OCI-LY3 (cell line): ENCODE data around the gene LACRT.

Source experiments
- H2AFZ ChIP-seq: fragments of 200-600, 300-600 bp; shearing (Covaris generic); 2 replicates; pipeline ENCODE4 v1.6.0; 2014; ENCODE audit warnings: antibody characterized with exemption, low read depth, low read length
- H3K27ac ChIP-seq: fragments of 200-600, 300-600 bp; sonication (generic); 2 replicates; pipeline ENCODE4 v1.5.1; 2014; ENCODE audit warnings: mild to moderate bottlenecking, low read length, moderate library complexity, mixed read lengths
- H3K27me3 ChIP-seq: fragments of 200-600, 300-600 bp; sonication (generic); 2 replicates; pipeline ENCODE4 v1.6.1; 2014; ENCODE audit warnings: low read depth, low read length, mixed read lengths
- H3K36me3 ChIP-seq: fragments of 200-600, 300-600 bp; sonication (generic); replicated peaks from 2 replicates; pipeline ENCODE3; 2014; ENCODE audit warnings: low read depth, low read length, mixed read lengths
- H3K4me1 ChIP-seq: fragments of 300-600, 200-600 bp; sonication (generic); 2 replicates; pipeline ENCODE4 v1.6.1; 2014; ENCODE audit warnings: low read length, mixed read lengths
- H3K4me2 ChIP-seq: fragments of 200-600, 300-600 bp; sonication (generic); 2 replicates; pipeline ENCODE4 v1.6.1; 2014; ENCODE audit warnings: low read length, mixed read lengths
- H3K4me3 ChIP-seq: fragments of 300-600, 200-600 bp; sonication (generic); 2 replicates; pipeline ENCODE4 v1.5.1; 2014; ENCODE audit warnings: antibody characterized with exemption, mild to moderate bottlenecking, low read length, moderate library complexity
- H3K79me2 ChIP-seq: fragments of 300-600, 200-600 bp; shearing (Covaris generic); 2 replicates; pipeline ENCODE4 v1.6.1; 2014; ENCODE audit warnings: mild to moderate bottlenecking, low read length, mixed read lengths
- H3K9ac ChIP-seq: fragments of 300-600, 200-600 bp; shearing (Covaris generic); 2 replicates; pipeline ENCODE4 v1.6.0; 2014; ENCODE audit warnings: mild to moderate bottlenecking, low read length, moderate library complexity
- H3K9me3 ChIP-seq: fragments of 200-600, 300-600 bp; shearing (Covaris generic); 2 replicates; pipeline ENCODE4 v1.6.1; 2014; ENCODE audit warnings: low read length, mixed read lengths; ENCODE audit not compliant: insufficient read depth
- H4K20me1 ChIP-seq: fragments of 200-600, 300-600 bp; sonication (generic); 2 replicates; pipeline ENCODE4 v1.6.1; 2016; ENCODE audit warnings: low read length, mixed read lengths; ENCODE audit not compliant: insufficient read depth
- EZH2phosphoT487 ChIP-seq: fragments of 200-600 bp; shearing (Covaris generic); IDR thresholded peaks from 2 replicates; pipeline ENCODE4 v1.6.1; 2018; ENCODE audit warnings: antibody characterized with exemption, mixed run types, low read depth
- TF ChIP-seq, protein P1 (sequence below): fragments of 200-600, 300-600 bp; sonication (generic); IDR thresholded peaks from 2 replicates; pipeline ENCODE4 v1.5.1; 2014; ENCODE audit warnings: antibody characterized with exemption, low read length, low read depth

Gene LACRT

DNA sequence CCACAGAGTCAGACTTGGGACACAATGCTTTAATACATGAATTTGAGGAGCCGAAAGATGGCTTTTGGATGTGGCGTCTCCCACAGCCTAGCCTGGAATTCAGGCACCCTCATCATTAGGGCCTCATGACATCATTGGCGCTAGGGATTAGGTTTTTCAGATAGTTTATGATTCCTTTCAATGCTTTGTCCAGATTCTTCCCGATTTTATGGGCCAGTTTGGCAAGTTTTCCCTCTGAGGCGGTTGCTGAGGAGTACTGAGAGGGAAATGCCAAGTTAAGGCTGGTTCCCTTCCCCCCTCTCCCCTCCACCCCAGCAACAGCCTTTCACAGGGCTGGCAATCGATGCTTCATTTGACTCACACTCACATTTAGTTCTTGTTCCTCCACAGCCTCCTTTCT, 26.5 kb downstream of the LACRT start:
- H3K9me3 ChIP-seq, result no peaks in the 10 kb centered on the region
- TF ChIP-seq, protein P1, sequence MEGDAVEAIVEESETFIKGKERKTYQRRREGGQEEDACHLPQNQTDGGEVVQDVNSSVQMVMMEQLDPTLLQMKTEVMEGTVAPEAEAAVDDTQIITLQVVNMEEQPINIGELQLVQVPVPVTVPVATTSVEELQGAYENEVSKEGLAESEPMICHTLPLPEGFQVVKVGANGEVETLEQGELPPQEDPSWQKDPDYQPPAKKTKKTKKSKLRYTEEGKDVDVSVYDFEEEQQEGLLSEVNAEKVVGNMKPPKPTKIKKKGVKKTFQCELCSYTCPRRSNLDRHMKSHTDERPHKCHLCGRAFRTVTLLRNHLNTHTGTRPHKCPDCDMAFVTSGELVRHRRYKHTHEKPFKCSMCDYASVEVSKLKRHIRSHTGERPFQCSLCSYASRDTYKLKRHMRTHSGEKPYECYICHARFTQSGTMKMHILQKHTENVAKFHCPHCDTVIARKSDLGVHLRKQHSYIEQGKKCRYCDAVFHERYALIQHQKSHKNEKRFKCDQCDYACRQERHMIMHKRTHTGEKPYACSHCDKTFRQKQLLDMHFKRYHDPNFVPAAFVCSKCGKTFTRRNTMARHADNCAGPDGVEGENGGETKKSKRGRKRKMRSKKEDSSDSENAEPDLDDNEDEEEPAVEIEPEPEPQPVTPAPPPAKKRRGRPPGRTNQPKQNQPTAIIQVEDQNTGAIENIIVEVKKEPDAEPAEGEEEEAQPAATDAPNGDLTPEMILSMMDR, result no peak
- no peak for TF ChIP-seq EZH2phosphoT487
- no peaks in the 10 kb centered on the region for H4K20me1 ChIP-seq
- H3K4me2 ChIP-seq, result no peak overlapping the region
- H3K9ac ChIP-seq, result no peak overlapping the region
- H3K36me3 ChIP-seq, result no peaks in the 10 kb centered on the region
- H3K79me2 ChIP-seq, result no peaks in the 10 kb centered on the region
- H3K27me3 ChIP-seq, result peaks cover 31% of the 10 kb centered on the region
- no peak overlapping the region for H2AFZ ChIP-seq
- no peaks in the 10 kb centered on the region for H3K4me1 ChIP-seq
- no peak overlapping the region for H3K27ac ChIP-seq
- no peak overlapping the region for H3K4me3 ChIP-seq

DNA sequence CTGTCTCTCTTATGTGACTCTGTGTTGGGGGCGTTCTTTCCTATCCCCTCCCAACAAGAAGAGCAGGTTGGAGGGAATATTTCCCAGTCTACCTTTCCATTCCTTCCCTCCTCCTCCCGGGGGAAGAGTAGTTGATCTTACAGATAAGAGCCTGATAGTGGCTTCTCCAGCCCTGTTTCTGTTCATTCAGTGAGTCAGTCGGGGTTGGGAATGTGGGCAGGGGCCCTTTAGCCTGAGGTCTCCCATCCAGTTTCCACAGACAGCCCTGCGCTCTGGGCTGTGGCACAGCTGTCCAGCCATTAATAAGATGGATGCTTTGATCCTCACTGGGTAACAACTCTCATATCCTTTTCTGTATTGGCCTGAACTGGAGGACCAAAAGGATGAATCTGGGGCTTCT, 28.1 kb downstream of the LACRT start:
- Histone ChIP-seq H3K79me2 (no peaks in the 10 kb centered on the region), H2AFZ (no peak overlapping the region), H3K9ac (no peak overlapping the region), H3K9me3 (no peaks in the 10 kb centered on the region), H3K27me3 (peaks cover 31% of the 10 kb centered on the region), H3K36me3 (no peaks in the 10 kb centered on the region), H3K4me2 (no peak overlapping the region), H3K4me3 (no peak overlapping the region), H4K20me1 (no peaks in the 10 kb centered on the region), H3K27ac (no peak overlapping the region), H3K4me1 (0 out of 2 replicates have a peak, but pooled peaks cover 3% of the 10 kb centered on the region)
- TF ChIP-seq EZH2phosphoT487, result no peak
- TF ChIP-seq, protein P1, result no peak

DNA sequence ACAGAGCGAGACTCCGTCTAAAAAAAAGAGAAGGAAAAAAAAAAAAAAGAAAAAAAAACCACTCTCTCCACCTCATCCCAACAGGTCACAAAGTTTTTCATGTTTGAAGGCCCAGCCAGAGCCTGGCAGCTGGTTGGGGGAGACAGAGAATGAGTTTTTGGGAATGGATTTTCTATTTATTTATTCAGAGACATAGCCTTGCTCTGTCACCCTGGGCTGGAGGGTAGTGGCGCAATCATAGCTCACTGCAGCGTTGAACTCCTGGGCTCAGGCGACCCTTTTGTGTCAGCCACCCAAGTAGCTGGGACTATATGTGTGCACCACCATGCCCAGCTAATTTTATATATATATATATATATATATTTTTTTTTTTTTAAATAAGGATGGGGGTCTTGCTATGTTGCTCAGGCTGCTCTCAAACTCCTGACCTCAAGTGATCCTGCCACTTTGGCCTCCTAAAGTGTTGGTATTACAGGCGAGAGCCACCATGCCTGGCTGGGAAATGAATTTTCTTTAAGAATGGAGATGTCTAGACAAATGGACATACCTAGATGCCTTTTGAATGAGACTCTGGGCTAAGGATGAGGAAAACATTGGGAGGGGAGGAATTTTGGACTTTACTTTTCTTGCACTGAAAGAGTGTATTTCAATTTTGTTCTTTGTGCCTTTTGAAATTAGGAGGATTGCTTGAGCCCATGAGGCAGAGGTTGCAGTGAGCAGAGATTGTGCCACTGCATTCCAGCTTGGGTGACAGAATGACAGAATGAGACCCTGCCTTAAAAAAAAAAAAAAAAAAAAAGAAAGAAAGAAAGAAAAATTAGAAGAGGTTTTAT, 29.3 kb downstream of the LACRT start:
- Histone ChIP-seq H3K36me3 (no peaks in the 10 kb centered on the region), H3K4me2 (no peak overlapping the region), H2AFZ (no peak overlapping the region), H3K79me2 (no peaks in the 10 kb centered on the region), H3K4me1 (0 out of 2 replicates have a peak, but pooled peaks cover 3% of the 10 kb centered on the region), H3K4me3 (no peak overlapping the region), H3K27me3 (peaks cover 31% of the 10 kb centered on the region), H3K9me3 (no peaks in the 10 kb centered on the region), H4K20me1 (no peaks in the 10 kb centered on the region), H3K9ac (no peak overlapping the region), H3K27ac (no peak overlapping the region)
- no peak for TF ChIP-seq EZH2phosphoT487
- TF ChIP-seq, protein P1, result no peak

DNA sequence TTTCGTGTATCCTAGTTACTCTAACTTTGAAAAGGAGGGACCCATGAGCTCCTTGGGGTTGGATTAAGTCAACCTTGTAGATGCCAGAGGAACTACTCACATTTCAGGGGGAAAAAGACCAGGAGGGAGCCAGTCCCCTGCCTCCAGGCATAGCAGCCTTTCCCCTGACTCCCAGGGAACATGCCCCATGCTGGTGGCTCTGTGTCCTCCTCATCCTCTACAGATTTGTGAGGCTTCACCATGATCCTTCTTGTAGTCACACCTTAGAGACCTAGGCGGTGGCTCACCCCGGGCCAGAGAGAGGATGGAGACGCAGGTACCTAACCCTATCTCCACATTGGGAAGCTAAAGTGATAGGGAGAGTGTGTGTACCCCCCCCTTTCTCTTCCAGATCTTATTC, 30.3 kb downstream of the LACRT start:
- no peaks in the 10 kb centered on the region for H4K20me1 ChIP-seq
- H3K27me3 ChIP-seq, result peaks cover 27% of the 10 kb centered on the region
- H3K27ac ChIP-seq, result no peak overlapping the region
- no peak overlapping the region for H3K4me2 ChIP-seq
- H3K79me2 ChIP-seq, result no peaks in the 10 kb centered on the region
- H3K4me1 ChIP-seq, result 0 out of 2 replicates have a peak, but pooled peaks cover 3% of the 10 kb centered on the region
- H2AFZ ChIP-seq, result no peak overlapping the region
- H3K36me3 ChIP-seq, result no peaks in the 10 kb centered on the region
- TF ChIP-seq, protein P1, result no peak
- TF ChIP-seq EZH2phosphoT487, result no peak
- H3K9me3 ChIP-seq, result no peaks in the 10 kb centered on the region
- H3K9ac ChIP-seq, result no peak overlapping the region
- H3K4me3 ChIP-seq, result no peak overlapping the region
